HG02588 (cell line): ENCODE results near the gene PPM1N.
A peak's percentile ranks its signal among the peaks of the same experiment; 100 is the strongest.

ENCODE experiments used
- ATAC-seq: cut with Tn5 transposase; IDR thresholded peaks from one replicate; pipeline ENCODE4 v1.9.1; 2021; ENCODE audit warnings: mild to moderate bottlenecking, moderate library complexity; ENCODE audit not compliant: unreplicated experiment

PPM1N gene

GRCh38 chr19:45488708-45489107 is 9.5 kb upstream of the PPM1N start:
- no peak for ATAC-seq

- ATAC-seq, result no peak
Measured at GRCh38 chr19:45489216-45489855, 8.9 kb upstream of the PPM1N start.

GRCh38 chr19:45492137-45492626 is 6.1 kb upstream of the PPM1N start:
- no peak for ATAC-seq

- no peak for ATAC-seq
Measured at GRCh38 chr19:45492627-45493470, 5.4 kb upstream of the PPM1N start.

GRCh38 chr19:45494261-45494916 is 3.9 kb upstream of the PPM1N start:
- no peak for ATAC-seq

- no peak for ATAC-seq
Measured at GRCh38 chr19:45495178-45495577, 3.1 kb upstream of the PPM1N start.

GRCh38 chr19:45496349-45496953 is 1.8 kb upstream of the PPM1N start:
- ATAC-seq, result peak; percentile 9

- no peak for ATAC-seq
Measured at GRCh38 chr19:45497791-45498190, 452 bp upstream of the PPM1N start.

GRCh38 chr19:45499196-45500180 is 1.2 kb downstream of the PPM1N start:
- ATAC-seq, result no peak

- no peak for ATAC-seq
Measured at GRCh38 chr19:45500918-45501729, 2.9 kb downstream of the PPM1N start.

- no peak for ATAC-seq
Measured at GRCh38 chr19:45501730-45502014, 3.4 kb downstream of the PPM1N start.

- no peak for ATAC-seq
Measured at GRCh38 chr19:45502111-45502510, 3.9 kb downstream of the PPM1N start.

GRCh38 chr19:45503909-45504308 is 5.7 kb downstream of the PPM1N start:
- ATAC-seq, result no peak

- no peak for ATAC-seq
Measured at GRCh38 chr19:45505151-45505995, 7.1 kb downstream of the PPM1N start.

GRCh38 chr19:45505996-45506245 is 7.7 kb downstream of the PPM1N start:
- ATAC-seq, result no peak

GRCh38 chr19:45506246-45506988 is 8.2 kb downstream of the PPM1N start:
- ATAC-seq, result peak; percentile 56

- peak; percentile 39 for ATAC-seq
Measured at GRCh38 chr19:45506989-45507871, 9.0 kb downstream of the PPM1N start, which contains the start of gene VASP. TSS of gene VASP (plus strand) at chr19:45507479. CDS start at chr19:45507772, 293 bp downstream.
